ENCODE data around the gene KDM1B.
A peak's percentile ranks its signal among the peaks of the same experiment; 100 is the strongest.
"Not testable (repeated sequence)": the region's sequence is repeated elsewhere in the genome, so short reads cannot be mapped to it uniquely, and the experiment has no call there.

Gene KDM1B

GRCh38 chr6:18189196-18189595, 34.0 kb downstream of the KDM1B start:
- no peak for DNase-seq

- no peak for DNase-seq
These were observed 36.8 kb downstream of the KDM1B start for GRCh38 chr6:18192026-18192425.

- DNase-seq: no peak
These were observed 48.6 kb downstream of the KDM1B start for GRCh38 chr6:18203786-18204185.

GRCh38 chr6:18204691-18205090, 49.5 kb downstream of the KDM1B start:
- no peak for DNase-seq

GRCh38 chr6:18206591-18206990, 51.4 kb downstream of the KDM1B start:
- no peak for DNase-seq

- DNase-seq: no peak
These were observed 52.2 kb downstream of the KDM1B start for GRCh38 chr6:18207438-18207837.

GRCh38 chr6:18207949-18208348, 52.7 kb downstream of the KDM1B start:
- no peak for DNase-seq

GRCh38 chr6:18208778-18209177, 53.6 kb downstream of the KDM1B start:
- not testable (repeated sequence) for DNase-seq

GRCh38 chr6:18209539-18210197, 54.4 kb downstream of the KDM1B start:
- no peak for DNase-seq

- DNase-seq: no peak
These were observed 55.5 kb downstream of the KDM1B start for GRCh38 chr6:18210707-18211106.

- peak in 1 of 5 donors; percentile 58 for DNase-seq
These were observed 56.1 kb downstream of the KDM1B start for GRCh38 chr6:18211338-18211737.

GRCh38 chr6:18212231-18212630, 57.0 kb downstream of the KDM1B start:
- no peak for DNase-seq

GRCh38 chr6:18213439-18213838, 58.2 kb downstream of the KDM1B start:
- peak in 1 of 5 donors; percentile 3 for DNase-seq

GRCh38 chr6:18214003-18214402, 58.8 kb downstream of the KDM1B start:
- peak in 1 of 5 donors; percentile 7 for DNase-seq

GRCh38 chr6:18215436-18215835, 60.2 kb downstream of the KDM1B start:
- no peak for DNase-seq

GRCh38 chr6:18216411-18216810, 61.2 kb downstream of the KDM1B start:
- no peak for DNase-seq

GRCh38 chr6:18218233-18218632, 63.0 kb downstream of the KDM1B start:
- no peak for DNase-seq

GRCh38 chr6:18219591-18219990, 64.4 kb downstream of the KDM1B start:
- no peak for DNase-seq

- DNase-seq: no peak
These were observed 66.0 kb downstream of the KDM1B start for GRCh38 chr6:18221288-18221615.

GRCh38 chr6:18226451-18227105, 71.4 kb downstream of the KDM1B start:
- DNase-seq: not testable (repeated sequence)

- not testable (repeated sequence) for DNase-seq
These were observed 71.9 kb downstream of the KDM1B start for GRCh38 chr6:18227166-18227565.

- not testable (repeated sequence) for DNase-seq
These were observed 73.4 kb downstream of the KDM1B start for GRCh38 chr6:18228590-18228989.

GRCh38 chr6:18231856-18232255, 76.6 kb downstream of the KDM1B start:
- DNase-seq: not testable (repeated sequence)

- not testable (repeated sequence) for DNase-seq
These were observed 78.5 kb downstream of the KDM1B start for GRCh38 chr6:18233770-18234169.

- no peak for DNase-seq
These were observed 79.3 kb downstream of the KDM1B start for GRCh38 chr6:18234564-18234963.

Measured in T-helper 1 cell (primary cell).